K562 (cell line): ENCODE data around the gene LEO1. TPM values are rescaled to one million over a fixed set of nuclear protein-coding genes. Genes with fewer than 3 reads are reported as not detected.
A peak's percentile ranks its signal among the peaks of the same experiment; 100 is the strongest.

ENCODE experiments used
- C11orf30 ChIP-seq: fragments of 450-650 bp; IDR thresholded peaks from 2 replicates; pipeline ENCODE4 v1.6.1; 2016; ENCODE audit warnings: low read depth, mild to moderate bottlenecking
- CEBPB ChIP-seq: fragments of 450-650 bp; IDR thresholded peaks from 2 replicates; pipeline ENCODE4 v1.6.1; 2016; ENCODE audit warnings: missing genetic modification characterization, missing compliant biosample characterization
- CREM ChIP-seq: IDR thresholded peaks from 2 replicates; pipeline ENCODE4 v1.6.1; 2014; ENCODE audit warnings: antibody characterized with exemption, low read depth
- EGR1 ChIP-seq: fragments of 450-650 bp; conservative IDR thresholded peaks from 2 replicates; pipeline ENCODE4 v1.6.1; 2017; ENCODE audit warnings: mild to moderate bottlenecking
- EP300 ChIP-seq: IDR thresholded peaks from 2 replicates; pipeline ENCODE4 v1.6.1; 2012; ENCODE audit warnings: low read length, improper control_type of control experiment
- FOXK2 ChIP-seq, 2 experiments: fragments of 450-650 bp; IDR thresholded peaks in 1 of 2; conservative IDR thresholded peaks in 1 of 2; 2 replicates each; pipeline ENCODE4 v1.6.1; 2016; ENCODE audit warnings: low read depth in 2 of 2, mild to moderate bottlenecking in 1 of 2
- JUNB ChIP-seq: fragments of 450-650 bp; formaldehyde crosslinking; conservative IDR thresholded peaks from 2 replicates; pipeline ENCODE4 v1.4.0; 2020; ENCODE audit warnings: mild to moderate bottlenecking
- MAFK ChIP-seq: IDR thresholded peaks from 2 replicates; pipeline ENCODE4 v1.6.1; 2011; ENCODE audit warnings: low read length, improper control_type of control experiment
- PCBP2 ChIP-seq: fragments of 200-400 bp; formaldehyde crosslinking; IDR thresholded peaks from 2 replicates; pipeline ENCODE4 v1.6.1; 2018; ENCODE audit warnings: low read length, low read depth, mild to moderate bottlenecking, moderate library complexity; ENCODE audit not compliant: poor library complexity, severe bottlenecking
- ZBTB40 ChIP-seq, 2 experiments: fragments of 450-650 bp in 1 of 2; sonication (generic) in 1 of 2; formaldehyde crosslinking in 1 of 2; IDR thresholded peaks; 2 replicates each; pipeline versions ENCODE4 v1.7.1 to v1.9.0; 2016 to 2022; ENCODE audit warnings: inconsistent platforms in 1 of 2, mild to moderate bottlenecking in 1 of 2, missing genetic modification reagents in 1 of 2
- polyA plus RNA-seq, 8 experiments: library from polyadenylated mRNA; depleted of rRNA in 4 of 8; stranded (reverse) in 5 of 8; unstranded in 3 of 8; fragments of >200 nt; fragmentation: Nextera tagmentation in 2 of 8; fragmentation: Illumina TruSeq in 1 of 8; extraction: Ambion mirVana in 2 of 8; extraction: Trizol in 1 of 8; gene quantifications; 2 replicates each; pipeline versions ENCODE4 v1.2.1 to v1.2.3, GENCODE V29; 2011 to 2014; ENCODE audit warnings: inconsistent platforms in 1 of 8, missing spikeins in 1 of 8
- total RNA-seq, 7 experiments: library from RNA; depleted of rRNA in 6 of 7; stranded (reverse); fragments of >200 nt in 6 of 7; fragmentation: Illumina TruSeq in 2 of 7; extraction: Trizol in 2 of 7; gene quantifications; 2 replicates each; pipeline versions ENCODE4 v1.2.1 to v1.2.3, GENCODE V29; 2011 to 2021; ENCODE audit warnings: low replicate concordance in 1 of 7
- TF ChIP-seq, protein P1 (sequence below): fragments of 250-450 bp; sonication (Bioruptor Pico); IDR thresholded peaks from 2 replicates; pipeline ENCODE4 v1.4.0; 2020; ENCODE audit warnings: mild to moderate bottlenecking
- TF ChIP-seq, protein P2 (sequence below), 2 experiments: fragments of 450-650 bp; IDR thresholded peaks; 2 replicates each; pipeline ENCODE4 v1.6.1; 2016
- TF ChIP-seq, protein P3 (sequence below), 2 experiments: fragments of 450-650 bp; conservative IDR thresholded peaks; 2 replicates each; pipeline ENCODE4 v1.6.1; 2017; ENCODE audit warnings: mild to moderate bottlenecking in 2 of 2, moderate library complexity in 2 of 2

The LEO1 gene
- total and polyA plus RNA-seq, 9 of the 15 experiments (the other 6 are each of a cell fraction or from before 2014, with no cell fraction given), result 8.4 to 48.3 (median 37.9) TPM

- TF ChIP-seq ZBTB40 (IDR thresholded peaks at IDR 0.05) (peak; percentile 29), ZBTB40 (CRISPR knock-in tag; IDR thresholded peaks at IDR 0.05) (no peak), JUNB (CRISPR knock-in tag) (peak; percentile 77), CEBPB (tag) (peak; percentile 85), MAFK (peak; percentile 98), C11orf30 (peak; percentile 99), PCBP2 (no peak), EP300 (peak; percentile 81), EGR1 (peak; percentile 92), CREM (peak; percentile 78), FOXK2 (conservative IDR thresholded peaks at IDR 0.05 in 1 of 2, IDR thresholded peaks at IDR 0.05 in 1 of 2; ENCODE audit: low read depth in 2 of 2) (0 out of 4 replicates have a peak, but pooled peaks of 1 of the 2 experiments have one; percentile 13)
- TF ChIP-seq, protein P1, sequence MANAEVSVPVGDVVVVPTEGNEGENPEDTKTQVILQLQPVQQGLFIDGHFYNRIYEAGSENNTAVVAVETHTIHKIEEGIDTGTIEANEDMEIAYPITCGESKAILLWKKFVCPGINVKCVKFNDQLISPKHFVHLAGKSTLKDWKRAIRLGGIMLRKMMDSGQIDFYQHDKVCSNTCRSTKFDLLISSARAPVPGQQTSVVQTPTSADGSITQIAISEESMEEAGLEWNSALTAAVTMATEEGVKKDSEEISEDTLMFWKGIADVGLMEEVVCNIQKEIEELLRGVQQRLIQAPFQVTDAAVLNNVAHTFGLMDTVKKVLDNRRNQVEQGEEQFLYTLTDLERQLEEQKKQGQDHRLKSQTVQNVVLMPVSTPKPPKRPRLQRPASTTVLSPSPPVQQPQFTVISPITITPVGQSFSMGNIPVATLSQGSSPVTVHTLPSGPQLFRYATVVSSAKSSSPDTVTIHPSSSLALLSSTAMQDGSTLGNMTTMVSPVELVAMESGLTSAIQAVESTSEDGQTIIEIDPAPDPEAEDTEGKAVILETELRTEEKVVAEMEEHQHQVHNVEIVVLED (CRISPR knock-in tag), result no peak
- TF ChIP-seq, protein P2, sequence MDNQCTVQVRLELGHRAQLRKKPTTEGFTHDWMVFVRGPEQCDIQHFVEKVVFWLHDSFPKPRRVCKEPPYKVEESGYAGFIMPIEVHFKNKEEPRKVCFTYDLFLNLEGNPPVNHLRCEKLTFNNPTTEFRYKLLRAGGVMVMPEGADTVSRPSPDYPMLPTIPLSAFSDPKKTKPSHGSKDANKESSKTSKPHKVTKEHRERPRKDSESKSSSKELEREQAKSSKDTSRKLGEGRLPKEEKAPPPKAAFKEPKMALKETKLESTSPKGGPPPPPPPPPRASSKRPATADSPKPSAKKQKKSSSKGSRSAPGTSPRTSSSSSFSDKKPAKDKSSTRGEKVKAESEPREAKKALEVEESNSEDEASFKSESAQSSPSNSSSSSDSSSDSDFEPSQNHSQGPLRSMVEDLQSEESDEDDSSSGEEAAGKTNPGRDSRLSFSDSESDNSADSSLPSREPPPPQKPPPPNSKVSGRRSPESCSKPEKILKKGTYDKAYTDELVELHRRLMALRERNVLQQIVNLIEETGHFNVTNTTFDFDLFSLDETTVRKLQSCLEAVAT (IDR thresholded peaks at IDR 0.05), result peak in 1 of 2 experiments; percentile 77; a peak in 3 of 4 replicates
- TF ChIP-seq, protein P3, sequence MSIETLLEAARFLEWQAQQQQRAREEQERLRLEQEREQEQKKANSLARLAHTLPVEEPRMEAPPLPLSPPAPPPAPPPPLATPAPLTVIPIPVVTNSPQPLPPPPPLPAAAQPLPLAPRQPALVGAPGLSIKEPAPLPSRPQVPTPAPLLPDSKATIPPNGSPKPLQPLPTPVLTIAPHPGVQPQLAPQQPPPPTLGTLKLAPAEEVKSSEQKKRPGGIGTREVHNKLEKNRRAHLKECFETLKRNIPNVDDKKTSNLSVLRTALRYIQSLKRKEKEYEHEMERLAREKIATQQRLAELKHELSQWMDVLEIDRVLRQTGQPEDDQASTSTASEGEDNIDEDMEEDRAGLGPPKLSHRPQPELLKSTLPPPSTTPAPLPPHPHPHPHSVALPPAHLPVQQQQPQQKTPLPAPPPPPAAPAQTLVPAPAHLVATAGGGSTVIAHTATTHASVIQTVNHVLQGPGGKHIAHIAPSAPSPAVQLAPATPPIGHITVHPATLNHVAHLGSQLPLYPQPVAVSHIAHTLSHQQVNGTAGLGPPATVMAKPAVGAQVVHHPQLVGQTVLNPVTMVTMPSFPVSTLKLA (conservative IDR thresholded peaks at IDR 0.05), result peak; percentile 42 to 53; a peak in 2 of 4 replicates
These were observed 49.6 kb upstream of the LEO1 start (continued) for GRCh38 chr15:52021128-52021671.
